ENCODE measurements around the gene ID4.
"Not testable (repeated sequence)": the region's sequence is repeated elsewhere in the genome, so short reads cannot be mapped to it uniquely, and the experiment has no call there.

ID4 gene

DNA sequence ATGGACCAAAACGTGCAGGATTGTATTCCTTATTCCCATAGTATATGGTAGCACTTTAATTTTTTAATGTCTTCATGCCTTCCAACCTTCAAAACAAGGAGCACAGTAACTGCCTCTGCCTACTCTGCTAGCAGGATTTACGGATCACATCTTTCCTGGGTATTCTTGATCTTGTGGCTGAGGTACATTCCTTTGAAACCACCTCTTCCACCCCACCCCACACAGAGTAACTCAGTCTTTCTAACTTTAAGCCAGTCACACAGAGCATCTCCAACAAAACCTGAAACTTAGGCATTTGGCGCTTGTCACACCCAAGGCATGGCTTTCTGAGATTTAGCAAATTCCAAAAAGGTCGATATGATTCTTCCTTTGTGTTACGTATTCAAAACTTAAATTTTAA lies 2.3 kb upstream of the ID4 start:
- no peak for DNase-seq

DNA sequence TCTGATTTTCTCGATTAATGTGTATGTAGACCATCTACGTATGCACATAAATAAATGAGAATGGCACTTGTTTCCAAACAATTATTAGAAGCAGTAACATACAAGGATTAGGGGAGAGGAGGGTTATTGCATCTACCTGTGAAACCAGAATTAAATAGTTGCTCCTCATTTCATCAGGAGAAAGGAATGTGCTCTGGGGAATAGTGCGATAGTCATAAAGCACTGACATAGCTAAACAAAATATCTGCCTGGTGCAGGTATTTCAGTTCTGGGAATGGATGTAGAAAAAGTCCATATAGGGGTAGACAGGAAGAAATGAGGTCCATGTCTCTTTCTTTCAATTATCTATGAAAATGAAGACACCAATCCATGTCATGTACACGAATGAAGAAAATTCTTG lies 1.6 kb upstream of the ID4 start:
- no peak for DNase-seq

GRCh38 chr6:19837511-19838441 lies 606 bp downstream of the ID4 start:
- no peak for DNase-seq

DNA sequence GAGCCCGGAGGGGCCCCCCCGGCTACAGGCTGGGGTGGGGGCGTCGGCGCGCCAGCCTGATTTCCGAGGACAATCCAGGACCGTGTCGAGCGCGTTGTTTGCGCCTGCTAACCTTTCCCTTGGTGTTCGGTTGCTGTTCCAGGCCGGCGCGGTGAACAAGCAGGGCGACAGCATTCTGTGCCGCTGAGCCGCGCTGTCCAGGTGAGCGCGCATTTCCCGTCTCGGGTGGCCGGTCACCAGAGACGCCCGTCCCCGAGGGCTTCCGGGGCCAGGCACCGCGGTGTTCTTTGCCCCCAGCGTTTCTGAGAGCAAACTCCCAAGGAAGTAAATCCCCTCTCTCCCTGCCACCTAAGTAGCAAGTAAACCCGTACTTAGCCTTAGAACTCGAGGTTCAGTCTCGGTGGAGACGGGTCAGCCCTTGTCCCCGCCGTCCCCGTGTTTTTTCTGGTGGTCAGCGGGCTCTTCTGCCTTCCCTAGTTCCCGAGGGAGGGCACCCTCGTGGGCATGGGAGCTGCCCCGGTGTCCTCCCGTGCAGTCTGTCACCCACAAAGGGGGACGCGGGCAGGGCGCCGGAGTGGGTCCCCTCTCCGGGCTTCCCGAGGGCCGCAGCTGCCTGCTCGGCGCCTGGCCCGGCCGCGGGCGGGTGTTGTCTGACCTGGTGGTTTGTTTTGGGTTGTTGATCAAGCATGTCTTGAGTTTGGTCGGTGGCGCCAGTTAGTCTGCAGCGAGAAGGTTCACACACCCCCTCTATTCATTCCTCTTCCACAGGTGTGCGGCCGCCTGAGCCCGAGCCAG lies 1.5 kb downstream of the ID4 start:
- DNase-seq, result no peak

DNA sequence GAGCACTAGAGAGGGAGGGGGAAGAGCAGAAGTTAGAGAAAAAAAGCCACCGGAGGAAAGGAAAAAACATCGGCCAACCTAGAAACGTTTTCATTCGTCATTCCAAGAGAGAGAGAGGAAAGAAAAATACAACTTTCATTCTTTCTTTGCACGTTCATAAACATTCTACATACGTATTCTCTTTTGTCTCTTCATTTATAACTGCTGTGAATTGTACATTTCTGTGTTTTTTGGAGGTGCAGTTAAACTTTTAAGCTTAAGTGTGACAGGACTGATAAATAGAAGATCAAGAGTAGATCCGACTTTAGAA lies 2.0 kb downstream of the ID4 start:
- no peak for DNase-seq

DNA sequence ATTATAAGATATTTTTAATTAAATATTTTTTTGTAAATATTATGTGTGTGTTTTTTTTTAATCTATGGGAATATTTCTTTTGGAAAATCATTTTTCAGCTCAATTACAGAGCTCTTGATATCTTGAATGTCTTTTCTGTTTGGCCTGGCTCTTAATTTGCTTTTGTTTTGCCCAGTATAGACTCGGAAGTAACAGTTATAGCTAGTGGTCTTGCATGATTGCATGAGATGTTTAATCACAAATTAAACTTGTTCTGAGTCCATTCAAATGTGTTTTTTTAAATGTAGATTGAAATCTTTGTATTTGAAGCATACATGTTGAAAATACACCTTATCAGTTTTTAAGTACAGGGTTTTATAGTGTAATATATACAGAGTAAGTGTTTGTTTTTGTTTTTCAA lies 2.6 kb downstream of the ID4 start:
- no peak for DNase-seq

- no peak for DNase-seq
Observed at GRCh38 chr6:19841181-19841580, 4.0 kb downstream of the ID4 start.

GRCh38 chr6:19842030-19842615 lies 5.0 kb downstream of the ID4 start:
- DNase-seq, result no peak

DNA sequence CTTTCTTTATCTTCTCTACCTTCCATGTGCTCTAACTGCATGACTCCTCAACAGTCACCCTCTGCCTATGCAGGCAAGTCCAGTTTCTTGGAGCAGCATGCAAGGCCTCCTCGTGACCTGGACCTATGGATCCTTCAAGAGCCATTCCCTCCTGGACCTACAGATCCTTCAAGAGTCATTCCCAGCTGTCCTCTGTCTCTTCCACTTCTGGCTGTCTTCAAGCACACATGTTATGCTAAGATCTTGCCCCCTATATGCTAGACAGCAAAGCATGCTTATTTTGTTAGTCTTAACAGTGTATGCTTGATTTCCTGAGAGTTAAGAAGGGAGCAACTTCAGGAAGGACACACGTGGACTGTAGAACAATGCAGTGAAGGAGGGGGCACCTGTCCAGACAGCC lies 7.5 kb downstream of the ID4 start:
- no peak for DNase-seq

- no peak for DNase-seq
Observed at GRCh38 chr6:19845266-19846041, 8.3 kb downstream of the ID4 start.

GRCh38 chr6:19848465-19849029 lies 11.4 kb downstream of the ID4 start:
- no peak for DNase-seq

DNA sequence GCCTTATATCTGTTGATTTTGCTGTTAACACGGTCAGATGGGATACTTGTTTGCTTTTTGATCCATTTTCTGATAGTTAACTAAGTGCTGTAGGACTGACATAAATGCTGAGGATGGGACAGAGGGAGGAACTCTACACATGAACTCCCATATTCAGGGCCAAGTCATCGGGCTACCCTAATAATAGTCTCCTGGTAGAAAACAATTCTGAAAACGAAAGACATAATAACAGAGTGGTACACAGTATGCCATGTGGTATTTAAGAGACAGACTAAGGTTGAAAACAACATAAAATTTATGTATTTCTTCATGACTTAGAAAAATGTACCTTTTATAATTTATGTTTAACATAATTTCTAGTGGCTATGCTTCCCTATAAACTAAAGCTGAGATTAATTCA lies 12.0 kb downstream of the ID4 start:
- DNase-seq, result no peak

GRCh38 chr6:19849755-19850154 lies 12.6 kb downstream of the ID4 start:
- DNase-seq, result no peak

DNA sequence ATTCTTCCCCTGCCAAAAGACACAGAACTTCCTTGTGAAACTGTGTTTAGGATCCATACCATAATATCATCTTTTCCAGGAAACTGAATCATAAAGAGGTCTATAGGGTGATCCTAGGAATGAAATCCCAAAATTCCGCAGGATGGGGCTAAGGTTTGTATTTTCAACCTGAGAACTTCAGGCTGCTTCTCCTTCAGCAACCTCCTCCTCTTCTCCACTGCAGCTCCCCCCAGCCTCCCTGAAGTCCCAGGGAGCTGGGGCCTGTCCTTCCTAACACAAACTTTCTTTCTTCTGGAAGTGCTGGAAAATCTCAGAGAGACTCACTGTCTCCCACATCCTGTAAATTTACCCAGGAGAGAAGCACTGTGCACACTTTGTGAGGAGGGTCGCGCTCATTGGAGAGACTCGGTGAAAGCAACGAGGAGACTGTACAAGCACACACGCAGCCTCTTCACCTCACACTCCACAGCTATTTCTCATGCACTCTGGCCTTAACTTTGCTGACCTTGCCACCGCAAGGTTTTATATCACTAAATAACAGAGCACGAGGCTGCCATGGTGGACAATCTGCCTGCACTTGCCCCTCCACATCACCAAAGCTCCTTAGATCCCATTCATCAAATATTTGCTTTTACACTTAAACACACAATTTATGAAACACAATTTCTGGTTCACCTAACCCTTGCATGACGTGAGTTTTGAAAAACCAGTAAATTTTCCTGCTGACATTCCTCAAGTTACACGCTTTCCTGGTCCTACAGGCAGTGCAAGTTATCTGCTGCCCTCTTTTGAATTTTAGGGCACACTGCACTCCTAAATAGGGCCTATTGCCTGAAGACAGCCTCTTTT lies 14.3 kb downstream of the ID4 start:
- no peak for DNase-seq

GRCh38 chr6:19852090-19852457 lies 14.9 kb downstream of the ID4 start:
- no peak for DNase-seq

GRCh38 chr6:19852927-19853326 lies 15.8 kb downstream of the ID4 start:
- no peak for DNase-seq

DNA sequence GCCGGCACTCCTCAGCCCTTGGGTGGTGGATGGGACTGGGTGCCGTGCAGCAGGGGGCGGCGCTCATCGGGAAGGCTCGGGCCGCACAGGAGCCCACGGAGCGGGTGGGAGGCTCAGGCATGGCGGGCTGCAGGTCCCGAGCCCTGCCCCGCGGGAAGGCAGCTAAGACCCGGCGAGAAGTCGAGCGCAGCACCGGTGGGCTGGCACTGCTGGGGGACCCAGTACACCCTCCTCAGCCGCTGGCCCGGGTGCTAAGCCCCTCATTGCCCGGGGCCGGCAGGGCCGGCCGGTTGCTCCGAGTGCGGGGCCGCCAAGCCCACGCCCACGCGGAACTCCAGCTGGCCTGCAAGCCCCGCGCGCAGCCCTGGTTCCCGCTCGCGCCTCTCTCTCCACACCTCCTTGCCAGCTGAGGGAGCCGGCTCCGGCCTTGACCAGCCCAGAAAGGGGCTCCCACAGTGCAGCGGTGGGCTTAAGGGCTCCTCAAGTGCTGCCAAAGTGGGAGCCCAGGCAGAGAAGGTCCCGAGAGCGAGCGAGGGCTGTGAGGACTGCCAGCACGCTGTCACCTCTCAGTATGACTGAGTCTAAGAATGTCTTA lies 17.3 kb downstream of the ID4 start:
- DNase-seq, result not testable (repeated sequence)

- no peak for DNase-seq
Observed at GRCh38 chr6:19855536-19855935, 18.4 kb downstream of the ID4 start.

DNA sequence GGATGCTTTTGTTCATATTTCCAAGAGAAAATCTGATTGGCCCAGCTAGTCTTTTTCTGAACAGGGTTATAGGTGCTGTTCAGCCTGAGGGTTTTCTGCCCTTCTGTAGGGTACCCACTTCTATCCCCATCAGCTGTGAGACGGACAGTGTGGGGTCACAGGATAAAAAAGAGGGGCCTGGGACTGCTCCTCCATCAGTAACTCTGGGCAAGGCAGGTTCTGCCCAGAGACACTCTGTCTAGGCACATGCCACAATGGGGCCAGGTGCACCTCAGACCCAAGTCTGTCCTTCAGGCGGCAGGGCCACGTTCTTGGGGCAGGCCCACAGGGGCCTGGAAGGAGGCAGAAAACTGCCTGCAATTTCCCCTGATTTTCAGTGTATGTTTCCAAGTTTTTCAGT lies 20.0 kb downstream of the ID4 start:
- DNase-seq, result no peak

DNA sequence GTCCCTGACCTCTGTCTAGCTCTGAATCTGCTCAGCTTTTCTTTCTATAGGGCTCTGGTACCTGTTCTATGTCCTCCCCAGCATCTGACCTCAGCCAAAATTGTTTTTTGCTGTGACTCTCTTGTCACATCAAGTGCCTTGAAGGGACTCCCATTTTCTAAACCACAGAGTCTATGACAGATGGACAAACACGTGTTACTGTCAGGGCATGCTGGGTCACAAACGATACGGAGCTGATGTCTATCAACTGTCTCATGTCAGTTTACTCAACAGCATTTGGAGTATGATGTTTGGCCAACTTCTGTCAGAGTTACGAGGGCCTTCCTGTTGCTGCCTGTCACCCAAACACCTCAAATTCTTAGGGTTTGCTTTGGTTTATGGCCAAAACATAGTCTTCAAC lies 20.5 kb downstream of the ID4 start:
- no peak for DNase-seq

DNA sequence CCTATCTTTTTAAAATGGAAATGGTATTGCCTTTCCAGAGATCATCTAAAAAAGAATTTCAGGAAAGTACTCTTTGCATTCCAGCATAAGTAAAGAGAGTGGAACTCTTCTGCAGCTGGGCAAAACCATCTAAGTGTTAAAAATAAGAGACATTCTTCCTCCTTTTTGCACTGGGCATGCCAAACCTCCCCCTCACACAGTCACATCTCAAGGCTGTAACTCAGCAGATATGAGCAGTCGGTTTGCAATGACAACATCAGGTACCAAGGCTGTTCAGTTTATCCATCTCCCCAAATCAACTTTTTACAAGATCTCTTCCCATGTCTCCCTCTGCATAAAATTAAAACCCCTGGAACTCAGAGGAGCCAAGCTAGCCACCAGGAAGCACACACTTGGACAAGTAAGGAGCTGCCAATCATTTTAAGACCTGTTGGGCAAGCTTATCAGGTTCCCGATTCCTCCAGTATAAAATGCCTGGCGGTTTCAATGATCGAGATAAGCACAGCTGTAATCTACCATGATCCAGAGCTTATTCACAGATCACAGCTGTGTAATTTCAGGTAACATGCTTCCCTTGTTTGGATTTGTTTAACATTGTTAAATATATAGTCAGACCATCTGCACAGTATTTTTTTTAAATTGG lies 23.2 kb downstream of the ID4 start:
- no peak for DNase-seq
